Lower lobe of right lung (tissue), 2 donors: ENCODE results near the gene SEMA3A. TPM values are rescaled to one million over a fixed set of nuclear protein-coding genes. Genes with fewer than 3 reads are reported as not detected.

Experiments
- ATAC-seq, 2 donors: fragments of 200-7000 bp; cut with Tn5 transposase; one replicate each; pipeline ENCODE4 v1.9.1; 2020 to 2022; ENCODE audit warnings: mild to moderate bottlenecking in 2 of 2, moderate library complexity in 2 of 2
- DNase-seq: peaks from one replicate; pipeline ENCODE4 v3.0.0-alpha.2; 2020
- H3K27ac ChIP-seq: fragments of 200-600 bp; one replicate; pipeline ENCODE4 v1.8.0; 2022
- H3K27me3 ChIP-seq: fragments of 200-600 bp; one replicate; pipeline ENCODE4 v1.8.0; 2022; ENCODE audit warnings: low read depth
- H3K36me3 ChIP-seq: fragments of 200-600 bp; one replicate; pipeline ENCODE4 v1.8.0; 2022; ENCODE audit warnings: mild to moderate bottlenecking
- H3K4me1 ChIP-seq: fragments of 200-600 bp; one replicate; pipeline ENCODE4 v1.8.0; 2022
- H3K4me3 ChIP-seq: fragments of 200-600 bp; one replicate; pipeline ENCODE4 v1.8.0; 2022; ENCODE audit warnings: mild to moderate bottlenecking
- H3K9me3 ChIP-seq: fragments of 200-600 bp; one replicate; pipeline ENCODE4 v1.8.0; 2022
- CTCF ChIP-seq: fragments of 200-600 bp; IDR thresholded peaks from one replicate; pipeline ENCODE4 v1.8.0; 2022; ENCODE audit warnings: antibody characterized with exemption, mild to moderate bottlenecking
- intact Hi-C: fragments of 100-400 bp; cut with DNase I; formaldehyde crosslinking; loops from one replicate; pipeline ENCODE4 v1.11.0; 2022
- total RNA-seq: library from RNA; stranded (reverse); fragmentation: NEBNext Ultra II Directional; extraction: Animal tissue kit (Norgen Biotek cat#: 25700); gene quantifications from one replicate; pipeline ENCODE4 v1.2.1, GENCODE V29; 2021
- donor health status: DM: no; HTN: yes; CAD: no; lungs with severe emphysema.

The SEMA3A gene
- total RNA-seq, 1 donor from 2014 or later, result 9.7 TPM

GRCh38 chr7:84162584-84162983 is 32.0 kb downstream of the SEMA3A start:
- H3K4me3 ChIP-seq, result no peak overlapping the region
- no peak overlapping the region for H3K27ac ChIP-seq
- no peaks in the 10 kb centered on the region for H3K4me1 ChIP-seq
- ATAC-seq (no peak), DNase-seq (no peak)
- TF ChIP-seq CTCF, result no peak
- no peaks in the 10 kb centered on the region for H3K9me3 ChIP-seq
- intact Hi-C loops, result no loop called here
- no peaks in the 10 kb centered on the region for H3K27me3 ChIP-seq
- H3K36me3 ChIP-seq, result no peaks in the 10 kb centered on the region

- intact Hi-C loops, result no loop called here
- Histone ChIP-seq H3K4me1 (no peaks in the 10 kb centered on the region), H3K27me3 (no peaks in the 10 kb centered on the region), H3K9me3 (no peaks in the 10 kb centered on the region), H3K4me3 (no peak overlapping the region), H3K27ac (no peak overlapping the region), H3K36me3 (no peaks in the 10 kb centered on the region)
- no peak for TF ChIP-seq CTCF
- DNase-seq (no peak), ATAC-seq (no peak)
These were observed 32.5 kb downstream of the SEMA3A start for GRCh38 chr7:84162125-84162524.

GRCh38 chr7:84161398-84161797 is 33.2 kb downstream of the SEMA3A start:
- Histone ChIP-seq H3K27me3 (no peaks in the 10 kb centered on the region), H3K27ac (no peak overlapping the region), H3K36me3 (no peaks in the 10 kb centered on the region), H3K9me3 (no peaks in the 10 kb centered on the region), H3K4me3 (no peak overlapping the region), H3K4me1 (no peaks in the 10 kb centered on the region)
- intact Hi-C loops, result no loop called here
- TF ChIP-seq CTCF, result no peak
- DNase-seq (no peak), ATAC-seq (no peak)

GRCh38 chr7:84159435-84159834 is 35.2 kb downstream of the SEMA3A start:
- H3K36me3 ChIP-seq, result no peaks in the 10 kb centered on the region
- ATAC-seq, result no peak
- TF ChIP-seq CTCF, result no peak

GRCh38 chr7:84157171-84157570 is 37.4 kb downstream of the SEMA3A start:
- H3K36me3 ChIP-seq, result no peaks in the 10 kb centered on the region
- intact Hi-C loops, result no loop called here
- no peak for TF ChIP-seq CTCF
- ATAC-seq (no peak), DNase-seq (no peak)
- H3K9me3 ChIP-seq, result no peaks in the 10 kb centered on the region
- no peak overlapping the region for H3K27ac ChIP-seq
- H3K4me3 ChIP-seq, result no peak overlapping the region
- H3K4me1 ChIP-seq, result no peaks in the 10 kb centered on the region
- no peaks in the 10 kb centered on the region for H3K27me3 ChIP-seq

More at GRCh38 chr7:84159435-84159834, 35.2 kb downstream of the SEMA3A start:
- intact Hi-C loops, result no loop called here
- Histone ChIP-seq H3K27me3 (no peaks in the 10 kb centered on the region), H3K4me1 (no peaks in the 10 kb centered on the region), H3K9me3 (no peaks in the 10 kb centered on the region), H3K4me3 (no peak overlapping the region), H3K27ac (no peak overlapping the region)
- no peak for DNase-seq
